Loucy (cell line): Measurements from ENCODE around the gene NOL4L.

Experiments
- EZH2phosphoT487 ChIP-seq: fragments of 200-600 bp; IDR thresholded peaks from 2 replicates; pipeline ENCODE4 v1.6.1; 2018; ENCODE audit warnings: antibody characterized with exemption, mild to moderate bottlenecking, moderate library complexity, borderline replicate concordance
- TF ChIP-seq, protein P1 (sequence below): fragments of 200-600 bp; sonication (generic); conservative IDR thresholded peaks from 2 replicates; pipeline ENCODE4 v1.5.1; 2014; ENCODE audit warnings: mild to moderate bottlenecking, antibody characterized with exemption, low read length

DNA sequence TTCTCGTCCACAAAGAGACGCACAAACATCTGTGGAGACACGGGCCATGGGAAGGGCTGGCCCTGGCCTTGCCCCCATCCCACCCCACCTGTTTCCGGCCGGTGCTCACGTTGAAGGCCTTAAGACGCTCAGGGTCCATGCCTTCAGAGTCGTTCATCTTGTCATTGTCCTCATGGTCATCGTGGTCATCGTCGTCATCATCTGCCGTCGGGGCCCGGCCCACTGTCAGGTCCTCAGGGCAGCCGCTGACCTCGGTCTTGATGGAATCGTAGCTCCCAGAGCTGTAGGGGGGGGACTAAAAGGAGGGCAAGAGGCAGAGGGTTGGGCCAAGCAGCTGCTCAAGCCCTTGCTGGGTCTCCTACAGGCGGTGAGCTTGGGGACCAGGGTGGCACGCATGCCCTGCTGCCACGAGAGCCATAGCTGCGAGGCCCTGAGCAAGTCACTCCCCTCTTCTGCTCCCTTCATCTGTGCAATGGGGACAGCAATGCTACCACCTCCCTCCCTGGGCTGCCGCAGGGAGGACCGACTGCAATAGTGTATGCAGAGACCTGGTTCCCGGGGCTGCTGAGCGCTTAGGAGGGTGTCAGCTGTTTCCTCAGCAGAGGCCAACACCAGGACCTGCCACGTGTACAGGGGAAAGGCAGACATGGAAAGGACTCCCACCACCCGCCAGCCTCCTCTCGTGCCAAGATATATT, 131.5 kb downstream of the NOL4L start:
- TF ChIP-seq, protein P1, sequence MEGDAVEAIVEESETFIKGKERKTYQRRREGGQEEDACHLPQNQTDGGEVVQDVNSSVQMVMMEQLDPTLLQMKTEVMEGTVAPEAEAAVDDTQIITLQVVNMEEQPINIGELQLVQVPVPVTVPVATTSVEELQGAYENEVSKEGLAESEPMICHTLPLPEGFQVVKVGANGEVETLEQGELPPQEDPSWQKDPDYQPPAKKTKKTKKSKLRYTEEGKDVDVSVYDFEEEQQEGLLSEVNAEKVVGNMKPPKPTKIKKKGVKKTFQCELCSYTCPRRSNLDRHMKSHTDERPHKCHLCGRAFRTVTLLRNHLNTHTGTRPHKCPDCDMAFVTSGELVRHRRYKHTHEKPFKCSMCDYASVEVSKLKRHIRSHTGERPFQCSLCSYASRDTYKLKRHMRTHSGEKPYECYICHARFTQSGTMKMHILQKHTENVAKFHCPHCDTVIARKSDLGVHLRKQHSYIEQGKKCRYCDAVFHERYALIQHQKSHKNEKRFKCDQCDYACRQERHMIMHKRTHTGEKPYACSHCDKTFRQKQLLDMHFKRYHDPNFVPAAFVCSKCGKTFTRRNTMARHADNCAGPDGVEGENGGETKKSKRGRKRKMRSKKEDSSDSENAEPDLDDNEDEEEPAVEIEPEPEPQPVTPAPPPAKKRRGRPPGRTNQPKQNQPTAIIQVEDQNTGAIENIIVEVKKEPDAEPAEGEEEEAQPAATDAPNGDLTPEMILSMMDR, result no peak
- no peak for TF ChIP-seq EZH2phosphoT487
